T-cell (primary cell): ENCODE data around the gene HDAC1. TPM values are rescaled to one million over a fixed set of nuclear protein-coding genes. Genes with fewer than 3 reads are reported as not detected.

ENCODE experiments used
- ATAC-seq, 4 experiments: fragments of 200-7000 bp in 3 of 4; fragments of 150-1000 bp in 1 of 4; cut with Tn5 transposase; replicated peaks in 1 of 4; 1 replicate in 3 of 4; 2 replicates in 1 of 4; pipeline ENCODE4 v1.10.0; 2021; ENCODE audit warnings: moderate library complexity in 3 of 4, mild to moderate bottlenecking in 2 of 4, moderate number of reproducible peaks in 1 of 4
- CTCF ChIA-PET, 2 donors: fragments of 300-600 bp; sonication (Branson Sonifier 250); formaldehyde crosslinking; loops; one replicate each; lab custom pipeline; 2022; ENCODE audit warnings: antibody characterized with exemption in 2 of 2; lab: Charles Lee
- POLR2A ChIA-PET, 2 donors: fragments of 300-600 bp; sonication (Branson Sonifier 250); formaldehyde crosslinking; loops; one replicate each; lab custom pipeline; 2022; ENCODE audit warnings: antibody characterized with exemption in 2 of 2; lab: Charles Lee
- DNase-seq, 35 experiments: peaks; one replicate each; pipeline versions ENCODE4 v3.0.0 to v3.0.0-alpha.2; 2013 to 2023
- H3K27ac ChIP-seq: one replicate; pipeline ENCODE4 v1.5.1; 2013; ENCODE audit warnings: low read length
- H3K27me3 ChIP-seq, 2 experiments: replicated peaks in 1 of 2; 1 replicate in 1 of 2; 2 replicates in 1 of 2; pipeline versions ENCODE4 v1.6.1 to v1.7.0; 2013; ENCODE audit warnings: low read length in 1 of 2, mixed read lengths in 1 of 2; ENCODE audit not compliant: control insufficient read depth in 2 of 2, insufficient read depth in 2 of 2; ENCODE audit errors: extremely low read depth in 1 of 2
- H3K36me3 ChIP-seq, 2 donors: 1 replicate in 1 of 2; 2 replicates in 1 of 2; pipeline versions ENCODE4 v1.6.1 to v1.7.0; 2013; ENCODE audit warnings: low read length in 1 of 2; ENCODE audit not compliant: control insufficient read depth in 2 of 2, insufficient read depth in 1 of 2; ENCODE audit errors: extremely low read depth in 1 of 2
- H3K4me1 ChIP-seq, 2 experiments: 1 replicate in 1 of 2; 2 replicates in 1 of 2; pipeline versions ENCODE4 v1.6.1 to v1.7.0; 2013; ENCODE audit warnings: low read length in 2 of 2, mixed read lengths in 1 of 2; ENCODE audit not compliant: insufficient read depth in 2 of 2, control insufficient read depth in 1 of 2; ENCODE audit errors: extremely low read depth in 1 of 2
- H3K4me3 ChIP-seq, 2 donors: 1 replicate in 1 of 2; 2 replicates in 1 of 2; pipeline versions ENCODE4 v1.5.1 to v1.7.0; 2013; ENCODE audit warnings: mild to moderate bottlenecking in 2 of 2, low read length in 1 of 2, moderate library complexity in 1 of 2; ENCODE audit not compliant: control insufficient read depth in 1 of 2; ENCODE audit errors: extremely low read depth in 1 of 2
- H3K9me3 ChIP-seq: 2 replicates; pipeline ENCODE4 v1.7.0; 2013
- H3K27ac Mint-ChIP-seq, 2 donors: one replicate each; pipeline ENCODE4 v1.8.0; 2020 to 2021; ENCODE audit warnings: mild to moderate bottlenecking in 2 of 2, mixed read lengths in 2 of 2
- H3K27me3 Mint-ChIP-seq, 2 donors: one replicate each; pipeline ENCODE4 v1.8.0; 2021 to 2022; ENCODE audit warnings: mixed read lengths in 2 of 2
- H3K36me3 Mint-ChIP-seq: one replicate; pipeline ENCODE4 v1.8.0; 2021; ENCODE audit warnings: mixed read lengths
- H3K4me1 Mint-ChIP-seq, 3 donors: one replicate each; pipeline ENCODE4 v1.8.0; 2020 to 2022; ENCODE audit warnings: mixed read lengths in 3 of 3, mild to moderate bottlenecking in 1 of 3
- H3K4me3 Mint-ChIP-seq, 3 donors: one replicate each; pipeline ENCODE4 v1.8.0; 2020 to 2022; ENCODE audit warnings: mild to moderate bottlenecking in 3 of 3, mixed read lengths in 3 of 3, moderate library complexity in 3 of 3
- H3K9me3 Mint-ChIP-seq, 3 donors: one replicate each; pipeline ENCODE4 v1.8.0; 2020 to 2022; ENCODE audit warnings: mixed read lengths in 3 of 3
- WGBS: methylation state at CpG from one replicate; pipeline ENCODE4 v1.1.5; 2013; ENCODE audit warnings: missing lambda C conversion rate; ENCODE audit not compliant: insufficient coverage; 5-methylcytosine and 5-hydroxymethylcytosine counted together
- total RNA-seq, 35 experiments: library from RNA in 6 of 35; stranded (reverse) in 6 of 35; fragments of 120-200 nt in 1 of 35; gene quantifications; one replicate each; pipeline versions ENCODE4 v1.2.1 to v1.2.4 and lab custom pipeline; 2013 to 2026

Gene HDAC1
- total RNA-seq = 100 to 1,000 TPM; 117 to 153 (median 142) TPM
- 145 TPM for total RNA-seq (2013)
- total RNA-seq (lab: John Stamatoyannopoulos, UW) = 72.1 to 230 (median 131) reads per million in 29 experiments

DNA sequence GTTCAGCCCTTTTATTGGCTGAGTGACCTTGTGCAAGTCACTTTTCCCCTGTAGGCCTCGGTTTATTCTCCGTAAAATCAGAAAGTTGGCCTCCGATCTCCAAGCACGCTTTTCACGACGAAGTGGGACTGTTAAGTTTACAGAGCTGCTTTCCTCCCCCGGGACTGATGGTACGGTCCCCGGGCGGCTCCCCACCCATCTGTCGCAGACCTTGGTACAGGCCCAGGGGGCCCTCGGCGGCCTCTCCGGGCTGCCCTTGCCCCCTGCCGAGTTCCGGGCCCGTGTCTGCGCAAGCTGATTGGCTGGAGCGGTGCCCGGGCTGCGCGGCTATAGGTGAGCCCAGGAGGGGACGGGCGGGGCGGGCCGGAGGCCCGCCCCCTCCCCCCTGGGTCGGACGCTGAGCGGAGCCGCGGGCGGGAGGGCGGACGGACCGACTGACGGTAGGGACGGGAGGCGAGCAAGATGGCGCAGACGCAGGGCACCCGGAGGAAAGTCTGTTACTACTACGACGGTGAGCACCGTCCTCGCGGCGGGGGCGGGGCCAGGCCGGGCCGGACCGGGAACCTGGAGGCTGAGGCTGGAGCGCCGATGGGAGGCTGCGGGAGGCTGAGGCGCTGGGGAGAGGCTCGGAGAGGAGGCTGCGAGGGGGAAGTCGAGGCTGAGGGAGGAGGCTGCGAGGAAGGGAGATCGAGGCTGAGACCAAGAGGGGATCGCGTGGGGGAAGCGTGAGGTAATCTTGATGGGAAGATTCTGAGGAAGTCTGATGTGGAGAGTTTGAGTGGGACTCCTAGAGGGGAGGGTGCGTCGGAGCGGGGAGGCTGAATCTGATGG lies at the start of gene HDAC1:
Gene HDAC1 (plus strand): TSS at position 376 of the 831 bp plus-strand sequence. CDS start 87 bp downstream, at position 463.
- no peaks in the 10 kb centered on the region for H3K27me3 ChIP-seq
- H3K4me1 ChIP-seq = peaks cover 24 to 61% of the 10 kb centered on the region in 2 experiments
- Mint-ChIP-seq H3K9me3 (no peaks in the 10 kb centered on the region), H3K27me3 (no peaks in the 10 kb centered on the region), H3K4me1 (peaks cover 45 to 63% (median 55%) of the 10 kb centered on the region in 3 donors), H3K36me3 (peaks cover 13% of the 10 kb centered on the region), H3K4me3 (peak within 1 kb of the TSS; percentile 95 to 99 (median 98)), H3K27ac (peak within 1 kb of the TSS; percentile 97 to 98)
- peak within 1 kb of the TSS; percentile 88 for H3K27ac ChIP-seq
- H3K36me3 ChIP-seq = peaks cover 3 to 12% of the 10 kb centered on the region in 2 donors
- DNase-seq = peak; percentile 90 to 97 (median 95)
- CTCF ChIA-PET = interaction anchor here in 1 of 2 donors (0.6 to 3.1 kb wide), 9 partner anchors 36 to 256 kb away, joined by 3 to 16 read pairs (median 5); partner anchors contain the start of genes BSDC1, IQCC and KPNA6
- peak within 1 kb of the TSS; percentile 72 to 84 for H3K4me3 ChIP-seq
- POLR2A ChIA-PET = interaction anchor here (0.6 to 1.7 kb wide), 8 partner anchors 14 to 102 kb away, joined by 3 to 11 read pairs (median 5); partner anchors contain the start of genes BSDC1 (in 1 of the 2), LCK (in 1 of the 2) and MARCKSL1 (in 1 of the 2)
- WGBS = under 1% methylated on average over 63 of the region's 67 CpGs
- no peaks in the 10 kb centered on the region for H3K9me3 ChIP-seq
- ATAC-seq = peak; percentile 96 to 97 (median 97)

DNA sequence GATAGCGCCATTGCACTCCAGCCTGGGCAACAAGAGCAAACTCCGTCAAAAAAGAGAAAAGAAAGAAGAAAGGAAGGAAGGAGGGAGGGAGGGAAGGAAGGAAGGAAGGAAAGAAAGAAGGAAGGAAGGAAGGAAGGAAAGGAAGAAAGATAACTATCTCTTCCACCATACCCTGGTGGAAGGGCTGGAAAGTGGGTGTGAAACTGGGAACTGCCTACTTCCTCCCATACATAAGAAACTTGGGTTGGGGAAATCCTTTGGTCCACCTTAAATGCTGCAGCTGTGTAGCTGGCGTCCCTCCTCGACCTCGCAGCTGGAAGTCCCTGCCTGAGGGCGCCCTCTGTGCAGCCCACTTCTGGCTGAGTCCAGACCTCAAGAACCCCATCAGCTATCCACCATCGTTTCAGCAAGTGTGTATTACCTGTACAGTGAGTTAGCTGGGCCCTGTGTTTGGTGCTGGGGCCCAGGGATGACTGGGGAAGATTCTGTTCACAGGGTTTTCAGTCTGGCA lies 49.5 kb upstream of the HDAC1 start:
- Histone ChIP-seq H3K36me3 (peaks cover 0 to 3% of the 10 kb centered on the region in 2 donors), H3K27ac (no peak overlapping the region), H3K4me3 (no peak overlapping the region), H3K9me3 (no peaks in the 10 kb centered on the region), H3K4me1 (peaks cover 10 to 41% of the 10 kb centered on the region in 2 experiments), H3K27me3 (no peaks in the 10 kb centered on the region)
- H3K27me3 Mint-ChIP-seq = no peaks in the 10 kb centered on the region
- ATAC-seq (no peak), DNase-seq (no peak)
- peaks cover 24 to 35% (median 33%) of the 10 kb centered on the region in 3 donors for H3K4me1 Mint-ChIP-seq
- peak overlapping the region; percentile 17 to 89 (median 34) for H3K4me3 Mint-ChIP-seq
- ChIA-PET CTCF (interaction anchor here (0.6 to 1.2 kb wide), 2 partner anchors 13 to 64 kb away, joined by 4 to 7 read pairs; no protein-coding TSS in a partner anchor), POLR2A (interaction anchor here in 1 of 2 donors (1.0 to 1.1 kb wide), 2 partner anchors 16 to 80 kb away, joined by 3 to 6 read pairs; no protein-coding TSS in a partner anchor)
- WGBS = 80% methylated on average over 1 of the region's 7 CpGs
- H3K36me3 Mint-ChIP-seq = no peaks in the 10 kb centered on the region
- H3K27ac Mint-ChIP-seq = peak overlapping the region; percentile 55 to 86
- H3K9me3 Mint-ChIP-seq = no peaks in the 10 kb centered on the region

DNA sequence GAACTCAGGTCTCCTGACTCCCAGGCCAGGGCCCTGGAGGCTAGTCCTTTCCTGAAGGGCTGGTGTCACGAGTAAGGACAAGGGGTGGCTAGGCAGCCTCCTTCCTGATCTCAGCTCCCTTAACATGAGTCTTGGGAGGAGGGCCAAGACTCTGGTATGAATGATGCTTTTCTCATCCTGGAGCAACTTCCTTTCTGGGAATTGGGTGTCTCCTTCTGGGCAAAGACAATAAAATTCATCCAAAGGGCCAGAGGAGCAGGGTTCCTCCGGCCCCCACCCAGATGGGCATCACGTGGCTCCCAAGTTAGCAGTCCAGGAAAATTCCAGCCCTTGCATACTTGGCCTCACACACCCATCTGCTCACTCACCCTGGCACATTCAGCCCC lies 45.0 kb upstream of the HDAC1 start, which contains the start of gene FAM167B:
Gene FAM167B (plus strand): TSS at position 335 of the 386 bp plus-strand sequence. CDS start 200 bp downstream, outside the sequence.
- Histone ChIP-seq H3K36me3 (peaks cover 0 to 3% of the 10 kb centered on the region in 2 donors), H3K9me3 (no peaks in the 10 kb centered on the region), H3K27me3 (no peaks in the 10 kb centered on the region), H3K4me3 (peak within 1 kb of the TSS in 1 of 2 donors; percentile 18), H3K4me1 (peaks cover 26 to 60% of the 10 kb centered on the region in 2 experiments), H3K27ac (peak within 1 kb of the TSS; percentile 96)
- CTCF ChIA-PET = no interaction called here
- peaks cover 4% of the 10 kb centered on the region for H3K36me3 Mint-ChIP-seq
- H3K27me3 Mint-ChIP-seq = no peaks in the 10 kb centered on the region
- DNase-seq = no peak
- POLR2A ChIA-PET = interaction anchor here in 1 of 2 donors (0.5 kb wide), 1 partner anchor 15 kb away, joined by 3 read pairs; no protein-coding TSS in a partner anchor
- peak within 1 kb of the TSS; percentile 62 to 91 (median 71) for H3K4me3 Mint-ChIP-seq
- no peaks in the 10 kb centered on the region for H3K9me3 Mint-ChIP-seq
- no peak for ATAC-seq
- H3K27ac Mint-ChIP-seq = peak within 1 kb of the TSS; percentile 94 to 98
- WGBS = 100% methylated on average over 2 of the region's 3 CpGs
- peaks cover 48 to 69% (median 66%) of the 10 kb centered on the region in 3 donors for H3K4me1 Mint-ChIP-seq

DNA sequence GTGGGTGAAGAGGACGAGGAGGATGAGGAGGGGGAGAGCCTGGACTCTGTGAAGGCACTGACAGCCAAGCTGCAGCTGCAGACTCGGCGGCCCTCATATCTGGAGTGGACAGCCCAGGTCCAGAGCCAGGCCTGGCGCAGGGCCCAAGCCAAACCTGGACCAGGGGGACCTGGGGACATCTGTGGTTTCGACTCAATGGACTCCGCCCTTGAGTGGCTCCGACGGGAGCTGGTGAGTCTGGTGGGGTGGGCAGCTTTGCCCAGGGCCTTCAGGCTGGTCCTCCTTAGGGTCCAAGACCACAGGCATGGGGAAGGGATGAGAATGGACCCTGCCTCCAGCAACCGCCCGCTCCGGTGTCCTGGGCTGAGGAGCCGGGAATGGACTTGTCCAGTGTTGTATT lies 44.4 kb upstream of the HDAC1 start:
- Mint-ChIP-seq H3K4me1 (peaks cover 45 to 69% (median 65%) of the 10 kb centered on the region in 3 donors), H3K27me3 (no peaks in the 10 kb centered on the region), H3K27ac (peak overlapping the region; percentile 94 to 98), H3K4me3 (peak overlapping the region in 2 of 3 donors; percentile 71 to 91), H3K9me3 (no peaks in the 10 kb centered on the region), H3K36me3 (peaks cover 8% of the 10 kb centered on the region)
- CTCF ChIA-PET = interaction anchor here in 1 of 2 donors (1.5 kb wide), 1 partner anchor 147 kb away, joined by 5 read pairs; the partner anchor contains the start of gene BSDC1
- Histone ChIP-seq H3K4me3 (no peak overlapping the region), H3K27ac (peak overlapping the region; percentile 96), H3K9me3 (no peaks in the 10 kb centered on the region), H3K27me3 (no peaks in the 10 kb centered on the region), H3K36me3 (peaks cover 0 to 3% of the 10 kb centered on the region in 2 donors), H3K4me1 (peaks cover 26 to 56% of the 10 kb centered on the region in 2 experiments)
- ATAC-seq (no peak), DNase-seq (no peak)
- POLR2A ChIA-PET = no interaction called here
- WGBS = 96% methylated on average over 11 of the region's 12 CpGs

DNA sequence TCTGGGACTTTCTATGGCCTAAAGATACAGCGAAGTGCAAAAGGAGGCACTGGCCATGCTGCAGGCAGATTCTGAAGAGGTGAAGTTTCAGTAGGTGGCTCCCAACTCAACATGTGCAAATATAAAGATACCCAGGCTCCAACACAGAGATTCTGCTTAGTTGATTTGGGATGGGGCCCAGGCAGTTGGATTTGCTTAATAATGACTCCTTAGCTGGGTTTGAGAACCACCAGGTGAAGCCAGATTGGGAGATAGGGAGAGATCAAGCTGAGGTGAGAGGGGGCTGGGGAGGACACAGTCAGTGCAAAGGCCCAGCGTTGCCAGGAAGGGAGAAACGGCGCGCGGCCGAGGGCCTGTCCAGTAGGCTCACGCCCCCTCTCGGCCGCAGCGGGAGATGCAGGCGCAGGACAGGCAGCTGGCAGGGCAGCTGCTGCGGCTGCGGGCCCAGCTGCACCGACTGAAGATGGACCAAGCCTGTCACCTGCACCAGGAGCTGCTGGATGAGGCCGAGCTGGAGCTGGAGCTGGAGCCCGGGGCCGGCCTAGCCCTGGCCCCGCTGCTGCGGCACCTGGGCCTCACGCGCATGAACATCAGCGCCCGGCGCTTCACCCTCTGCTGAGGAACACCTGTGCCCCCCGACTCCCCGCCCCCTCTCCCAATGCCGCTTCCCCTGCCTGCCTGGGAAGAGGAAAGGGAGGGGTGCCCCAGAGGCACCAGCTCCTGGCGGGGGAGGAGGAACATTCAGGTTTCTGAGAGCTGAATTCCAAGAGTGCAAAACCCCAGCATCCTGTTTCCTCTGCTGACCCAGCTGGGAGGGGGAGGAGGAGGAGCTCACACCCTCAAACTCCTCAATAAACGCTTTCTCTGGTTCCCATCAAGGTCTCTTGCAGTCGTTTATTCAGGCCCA lies 43.6 kb upstream of the HDAC1 start:
- peak in 30 of 35 experiments; percentile 38 to 83 (median 58) for DNase-seq
- peak in 1 of 4 experiments; percentile 8 for ATAC-seq
- Mint-ChIP-seq H3K36me3 (peaks cover 12% of the 10 kb centered on the region), H3K27ac (peak overlapping the region; percentile 100), H3K27me3 (no peaks in the 10 kb centered on the region), H3K9me3 (no peaks in the 10 kb centered on the region), H3K4me1 (peaks cover 45 to 71% (median 65%) of the 10 kb centered on the region in 3 donors), H3K4me3 (peak overlapping the region; percentile 62 to 91 (median 71))
- H3K27me3 ChIP-seq = no peaks in the 10 kb centered on the region
- peak overlapping the region; percentile 96 for H3K27ac ChIP-seq
- ChIA-PET CTCF (interaction anchor here (0.6 to 1.9 kb wide), 17 partner anchors 9 to 146 kb away, joined by 3 to 9 read pairs (median 4); partner anchors contain the start of genes BSDC1 (in 1 of the 2), CCDC28B (in 1 of the 2) and HDAC1 (in 1 of the 2)), POLR2A (interaction anchor here (0.6 to 0.7 kb wide), 6 partner anchors 25 to 192 kb away, joined by 3 to 7 read pairs (median 5); partner anchors contain the start of gene IQCC (in 1 of the 2))
- peak overlapping the region; percentile 18 to 44 for H3K4me3 ChIP-seq
- peaks cover 26 to 56% of the 10 kb centered on the region in 2 experiments for H3K4me1 ChIP-seq
- peaks cover 0 to 3% of the 10 kb centered on the region in 2 donors for H3K36me3 ChIP-seq
- no peaks in the 10 kb centered on the region for H3K9me3 ChIP-seq
- 0% methylated on average over 17 of the region's 31 CpGs for whole genome bisulfite sequencing
